Stimulated activated CD4-positive, alpha-beta T cell treated with anti-CD3 and anti-CD28 coated beads, TNF-alpha, amount 100 ng/mL, for 24 hours (primary cell): ENCODE results near the gene PDZD2.
"Not testable (repeated sequence)": the region's sequence is repeated elsewhere in the genome, so short reads cannot be mapped to it uniquely, and the experiment has no call there.

ENCODE experiments used
- DNase-seq, 3 experiments: peaks; one replicate each; pipeline ENCODE4 v3.0.0-alpha.2; 2020; ENCODE audit warnings: low read depth in 3 of 3

Gene PDZD2

DNA sequence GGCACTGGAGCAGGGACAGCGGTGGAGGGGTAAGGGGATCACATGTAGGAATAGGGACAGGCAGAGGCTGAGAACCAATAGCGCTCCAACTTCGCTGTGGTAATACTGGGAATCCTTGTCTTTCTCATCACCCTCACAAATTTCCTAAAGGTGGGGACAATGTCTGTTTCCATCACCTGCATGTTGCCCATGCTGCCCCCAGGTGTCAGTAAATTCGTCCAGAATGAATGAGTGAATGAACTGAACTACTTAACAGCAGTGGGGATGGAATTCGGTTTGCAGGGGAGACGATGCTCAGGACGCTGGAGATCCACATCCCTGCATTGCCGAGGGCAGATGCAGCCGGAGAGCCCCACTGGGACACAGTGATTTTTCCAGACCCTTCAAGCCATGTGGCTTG lies 129.9 kb downstream of the PDZD2 start:
- DNase-seq: no peak

DNA sequence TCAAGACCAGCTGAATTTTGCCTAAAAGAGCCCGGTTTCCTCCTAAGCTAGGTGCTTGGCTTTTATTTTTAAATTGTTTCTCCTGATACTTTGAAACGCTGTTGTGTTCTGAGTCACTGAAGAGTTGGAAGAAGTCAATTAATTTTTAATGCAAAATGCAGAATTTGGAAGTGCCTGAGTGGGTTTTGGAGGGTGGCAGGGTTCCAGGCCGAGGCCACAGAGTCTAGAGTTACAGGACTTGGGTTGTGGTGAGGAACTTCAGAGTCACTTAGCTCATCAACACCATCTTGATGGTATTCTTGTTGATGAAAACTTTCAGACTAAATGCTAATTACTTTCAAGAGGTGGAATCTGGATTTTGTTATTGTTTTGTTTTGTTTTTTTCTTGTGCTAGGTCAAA lies 130.6 kb downstream of the PDZD2 start:
- no peak for DNase-seq

DNA sequence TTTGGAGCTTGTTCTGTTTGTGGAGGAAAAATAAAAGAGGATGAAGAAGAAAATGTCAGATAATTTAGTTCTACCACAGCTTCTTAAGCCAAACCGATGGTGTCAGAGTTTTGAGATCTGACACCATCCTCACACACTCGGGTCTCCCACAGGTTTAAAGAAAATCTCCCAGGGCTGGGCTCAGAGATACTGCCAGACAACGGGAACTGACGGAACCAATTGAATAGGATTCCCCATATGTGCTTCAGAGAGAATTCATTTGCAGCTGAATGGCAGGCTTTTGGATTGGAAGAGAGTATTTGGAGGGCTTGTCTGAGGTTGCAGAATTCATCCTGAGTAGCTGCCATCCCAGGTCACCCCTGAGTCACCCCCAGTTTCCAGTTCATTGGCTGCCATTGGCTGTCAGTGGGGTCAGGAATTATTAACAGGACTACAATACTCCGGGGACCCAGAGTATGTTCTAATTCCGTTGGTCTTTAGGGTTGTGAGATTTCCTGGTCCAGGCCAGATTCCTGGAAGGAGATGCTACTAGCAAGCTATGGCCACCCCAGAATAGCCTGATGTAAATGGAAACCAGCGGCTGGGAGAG lies 131.3 kb downstream of the PDZD2 start:
- DNase-seq: no peak

DNA sequence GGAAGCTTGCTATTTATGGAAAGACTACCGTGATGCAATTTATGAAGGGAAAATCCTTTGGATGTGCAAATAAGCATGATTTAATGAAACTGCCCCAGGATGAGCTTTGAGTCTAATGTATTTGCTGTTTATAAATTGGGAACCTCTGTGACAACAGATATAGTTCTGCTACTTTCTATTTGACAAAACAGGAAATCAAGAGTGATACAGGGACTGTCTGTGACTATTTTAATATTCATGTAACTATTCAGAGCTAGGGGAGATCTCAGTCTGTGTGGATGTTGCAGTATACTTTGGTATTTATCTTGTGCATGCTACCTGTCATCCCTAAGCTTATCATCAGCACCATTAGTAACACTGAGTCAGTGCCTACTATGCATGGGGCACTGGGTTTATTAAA lies 132.1 kb downstream of the PDZD2 start:
- no peak for DNase-seq

DNA sequence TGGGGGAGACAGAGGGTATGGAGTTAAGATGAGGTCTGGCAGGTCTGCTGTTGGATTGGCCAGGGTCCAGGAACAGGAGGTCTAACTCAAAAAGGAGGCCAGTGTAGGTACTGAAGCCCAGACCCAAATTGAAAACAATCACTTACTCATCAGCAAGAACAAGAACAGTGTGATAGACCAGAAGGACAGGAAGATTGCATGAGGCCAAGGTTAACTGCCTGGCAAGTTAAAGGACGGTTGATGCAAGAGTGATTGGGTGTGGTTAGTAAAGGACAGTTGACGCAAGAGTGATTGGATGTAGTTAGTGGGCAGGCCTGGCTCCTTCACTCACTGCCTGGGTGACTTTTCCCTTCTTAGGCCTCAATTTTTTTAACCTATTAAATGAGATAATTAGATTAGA lies 132.6 kb downstream of the PDZD2 start:
- DNase-seq: no peak

DNA sequence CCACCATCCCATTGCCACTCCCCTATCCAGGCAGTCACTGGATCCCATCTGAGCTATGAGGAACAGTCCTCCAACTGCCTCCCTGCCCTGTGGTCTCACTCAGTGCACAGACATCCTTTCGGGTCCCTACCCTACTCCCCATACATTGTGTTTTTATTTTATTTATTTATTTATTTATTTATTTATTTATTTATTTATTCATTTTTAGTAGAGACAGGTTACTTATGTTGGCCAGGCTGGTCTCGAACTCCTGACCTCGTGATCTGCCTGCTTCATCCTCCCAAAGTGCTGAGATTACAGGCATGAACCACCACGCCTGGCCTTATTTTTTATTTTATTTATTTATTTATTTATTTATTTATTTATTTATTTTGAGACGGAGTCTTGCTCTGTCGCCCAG lies 137.4 kb downstream of the PDZD2 start:
- not testable (repeated sequence) for DNase-seq

DNA sequence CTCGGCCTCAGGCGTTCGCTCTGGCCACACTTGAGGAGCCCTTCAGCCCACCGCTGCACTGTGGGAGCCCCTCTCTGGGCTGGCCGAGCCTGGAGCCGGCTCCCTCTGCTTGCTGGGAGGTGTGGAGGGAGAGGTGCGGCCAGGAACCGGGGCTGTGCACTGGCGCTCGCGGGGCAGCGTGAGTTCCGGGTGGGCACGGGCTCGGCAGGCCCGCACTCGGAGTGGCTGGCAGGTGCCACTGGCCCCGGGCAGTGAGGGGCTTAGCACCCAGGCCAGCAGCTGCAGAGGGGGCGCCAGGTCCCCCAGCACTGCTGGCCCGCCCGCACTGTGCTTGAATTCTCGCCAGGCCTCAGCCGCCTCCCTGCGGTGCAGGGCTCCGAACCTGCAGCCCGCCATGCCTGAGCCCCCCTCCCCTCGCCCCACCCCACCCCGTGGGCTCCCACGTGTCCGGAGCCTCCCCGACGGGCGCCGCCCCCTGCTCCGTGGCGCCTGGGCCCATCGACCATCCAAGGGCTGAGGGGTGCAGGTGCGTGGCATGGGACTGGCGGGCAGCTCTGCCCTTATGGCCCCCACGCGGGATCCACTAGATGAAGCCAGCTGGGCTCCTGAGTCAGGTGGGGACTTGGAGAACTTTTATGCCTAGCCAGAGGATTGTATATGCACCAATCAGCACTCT lies 138.2 kb downstream of the PDZD2 start:
- DNase-seq: no peak

DNA sequence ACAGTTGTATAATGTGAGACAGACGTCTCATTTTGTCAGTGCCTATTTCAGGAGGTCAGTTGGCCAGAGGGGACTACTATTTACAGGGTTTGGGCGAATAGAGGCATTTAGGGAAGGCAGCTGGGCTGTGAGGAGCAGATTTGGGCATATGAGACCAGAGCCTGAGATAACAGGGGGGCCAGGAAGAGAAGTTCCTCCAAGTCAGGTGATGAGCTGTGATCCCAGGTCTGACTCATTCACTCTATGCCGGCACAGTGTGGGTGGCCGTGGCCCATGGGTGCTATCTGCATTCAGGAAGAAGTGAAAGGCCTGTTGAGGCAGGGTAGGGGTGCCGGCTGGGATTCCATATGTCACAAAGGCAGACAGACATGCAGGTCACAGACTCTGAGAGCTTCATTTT lies 142.8 kb downstream of the PDZD2 start:
- no peak for DNase-seq

DNA sequence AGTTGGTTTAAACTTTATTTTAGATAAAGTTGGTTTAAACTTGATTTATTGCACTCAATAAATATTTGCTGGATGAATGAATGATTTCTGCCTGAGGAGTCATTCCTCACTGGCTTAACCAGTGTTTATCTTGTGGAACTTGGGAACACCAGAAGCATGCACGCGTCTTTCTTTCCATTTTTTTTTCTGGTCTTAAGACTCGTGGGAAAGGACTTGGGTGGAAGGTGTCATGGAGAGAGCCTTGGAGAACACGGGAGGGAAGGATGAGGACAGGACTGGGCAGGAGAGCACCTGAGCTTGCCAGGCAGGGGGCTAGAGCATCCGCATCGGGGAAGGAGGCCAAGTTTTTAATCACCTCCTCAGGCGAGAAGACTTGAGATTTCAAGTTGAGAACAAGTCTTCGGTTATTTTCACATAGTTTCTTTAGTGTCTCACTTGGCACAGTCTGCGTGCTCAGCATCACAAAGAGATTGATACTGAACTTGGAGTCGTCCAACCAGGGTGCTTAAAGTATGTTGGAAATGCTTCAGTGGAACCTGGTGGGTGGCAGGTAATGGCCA lies 144.2 kb downstream of the PDZD2 start:
- DNase-seq: no peak

DNA sequence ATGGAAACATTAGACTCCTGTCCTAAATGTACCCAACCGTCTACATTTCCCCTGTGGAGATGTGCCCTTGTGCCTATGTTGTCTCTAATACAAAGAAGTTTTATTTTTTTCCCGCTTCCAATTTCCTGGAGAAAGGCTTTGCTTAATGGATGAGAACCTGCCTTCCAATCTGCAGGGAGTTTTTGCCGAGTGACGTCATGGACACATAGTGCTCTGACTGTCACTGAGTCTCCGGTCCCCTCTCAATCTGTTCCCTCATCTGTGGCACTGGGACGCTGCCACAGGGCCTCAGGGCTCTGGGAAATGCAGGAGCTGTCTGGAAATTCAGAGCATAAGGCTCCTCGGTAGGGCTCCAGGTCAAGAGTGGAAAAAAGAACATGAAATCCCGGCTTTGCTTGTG lies 144.8 kb downstream of the PDZD2 start:
- no peak for DNase-seq

DNA sequence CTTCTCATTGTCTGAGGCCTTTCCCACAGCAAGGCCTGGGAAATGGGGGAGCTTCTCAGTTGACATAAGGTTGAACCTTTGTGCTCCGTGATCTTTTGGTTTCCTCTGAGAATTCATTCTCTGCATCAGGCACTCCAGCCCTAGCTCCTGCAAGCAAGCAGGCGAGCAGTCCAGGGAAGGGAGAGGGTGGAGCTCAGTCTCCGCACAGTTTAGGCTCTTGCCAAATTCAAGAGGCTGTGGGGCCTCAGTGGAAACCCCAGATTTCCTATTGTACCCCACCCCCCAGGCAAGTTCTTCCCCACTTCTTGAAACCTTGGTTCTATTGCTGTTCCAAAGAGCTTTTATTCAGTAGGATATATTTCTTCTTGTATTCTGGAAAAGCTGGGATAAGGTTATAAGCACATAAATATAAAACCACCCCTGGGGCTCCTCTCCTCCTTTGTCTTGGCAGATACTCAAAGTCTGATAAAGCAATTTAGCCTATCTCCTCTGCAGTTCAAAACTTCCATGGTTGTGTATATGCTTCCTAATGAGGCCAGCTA lies 147.2 kb downstream of the PDZD2 start:
- DNase-seq: no peak

DNA sequence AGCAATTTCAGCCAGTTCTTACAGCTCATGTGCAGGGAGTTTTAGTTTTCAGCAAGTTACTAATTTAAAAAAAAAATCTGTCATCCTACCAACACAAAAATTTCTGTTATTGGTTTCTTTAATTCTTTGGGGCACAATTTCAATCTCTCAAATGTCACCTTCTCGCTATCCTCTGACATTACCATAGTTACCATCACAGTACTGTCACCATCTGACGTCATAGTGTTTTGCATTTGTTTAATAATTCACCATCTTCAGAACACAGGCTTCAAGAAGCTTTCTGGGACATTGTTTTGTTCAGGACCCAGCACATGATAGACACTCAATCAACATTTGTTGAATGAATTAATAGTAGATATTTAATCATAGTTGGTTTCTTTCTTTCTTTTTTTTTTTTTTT lies 155.1 kb downstream of the PDZD2 start:
- DNase-seq: no peak

DNA sequence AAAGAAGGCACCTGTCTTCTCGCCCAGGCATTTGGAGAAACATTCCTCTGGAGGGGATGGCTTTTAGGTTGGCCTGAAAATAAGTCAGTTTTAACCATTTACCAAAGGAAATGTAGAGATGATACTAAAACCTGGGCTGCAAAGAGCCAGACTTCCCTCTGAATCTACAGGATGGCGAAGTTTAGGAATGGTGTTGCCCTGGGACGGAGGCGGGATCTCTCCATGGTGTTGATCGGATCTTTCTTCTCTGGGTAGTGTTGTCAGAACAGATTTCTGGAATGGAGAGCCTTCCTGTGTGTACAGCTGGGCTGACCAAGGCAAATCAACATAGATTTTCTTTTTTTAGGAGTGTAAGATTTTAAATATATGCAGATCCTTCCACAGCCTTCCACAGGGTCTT lies 159.2 kb downstream of the PDZD2 start:
- DNase-seq: no peak

DNA sequence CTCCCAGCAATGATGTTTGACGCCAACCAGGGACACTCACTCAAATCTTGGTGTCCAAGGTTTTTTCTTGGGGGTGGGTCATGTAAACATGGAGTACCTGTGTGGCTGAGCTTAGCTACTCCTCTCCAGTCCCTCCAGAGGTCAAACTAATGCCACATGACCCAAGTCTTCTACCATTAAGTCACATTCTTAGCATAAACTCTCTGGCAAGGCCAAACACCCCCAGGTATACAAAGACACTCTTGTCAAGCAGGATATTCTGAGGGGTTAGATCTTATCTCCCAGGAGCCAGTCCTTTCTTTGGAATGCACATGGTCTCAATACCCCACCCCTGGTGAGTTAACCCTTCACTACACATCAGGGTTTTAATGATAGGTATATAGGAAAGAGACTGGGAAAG lies 161.4 kb downstream of the PDZD2 start:
- no peak for DNase-seq

DNA sequence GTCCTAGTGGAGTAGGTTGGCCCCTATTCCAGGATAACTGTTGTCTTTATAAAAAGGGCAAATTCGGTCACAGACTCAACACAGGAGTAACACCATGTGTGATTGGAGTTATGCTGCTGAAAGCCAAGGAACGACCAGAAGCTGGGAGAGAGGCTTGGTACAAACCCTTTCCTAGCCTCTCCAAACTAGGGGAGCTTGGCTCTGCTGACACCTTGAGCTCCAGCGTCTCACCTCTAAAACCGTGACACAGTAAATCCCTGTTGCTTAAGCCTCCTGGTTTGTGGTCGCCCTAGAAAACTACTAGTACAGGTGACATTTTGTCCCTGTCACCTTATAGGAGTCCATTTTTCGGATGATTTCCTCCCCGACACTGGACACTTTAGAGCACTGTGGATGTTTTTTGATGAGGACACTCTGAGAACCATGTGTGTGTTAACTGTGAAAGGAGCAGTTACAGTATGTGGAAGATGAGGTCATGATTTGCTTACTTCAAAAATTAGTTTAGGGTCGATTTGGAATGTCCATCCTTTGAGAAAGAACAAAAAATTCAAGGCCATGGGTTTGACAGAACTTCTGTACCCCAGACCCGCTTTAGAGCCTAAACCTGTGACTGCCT lies 167.0 kb downstream of the PDZD2 start:
- DNase-seq: no peak

DNA sequence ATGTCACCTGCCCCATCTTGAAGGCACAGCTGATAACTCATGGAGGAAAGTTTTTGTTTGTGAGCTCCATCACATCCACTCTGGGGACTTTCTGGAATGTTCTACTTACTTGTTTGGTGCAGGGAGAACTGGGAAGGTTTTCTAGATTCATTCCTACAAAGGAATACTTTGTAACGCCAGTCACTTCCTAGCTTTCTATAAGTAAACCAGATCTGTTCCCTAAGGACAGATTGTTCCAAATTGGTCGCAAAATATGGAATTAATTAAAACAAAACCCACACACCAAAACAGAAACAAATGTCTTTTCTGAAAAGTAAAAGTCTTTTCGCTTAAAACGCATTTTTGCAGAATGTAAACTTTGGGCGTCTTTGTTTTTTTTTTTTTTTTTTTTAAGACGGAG lies 167.6 kb downstream of the PDZD2 start:
- DNase-seq: no peak

DNA sequence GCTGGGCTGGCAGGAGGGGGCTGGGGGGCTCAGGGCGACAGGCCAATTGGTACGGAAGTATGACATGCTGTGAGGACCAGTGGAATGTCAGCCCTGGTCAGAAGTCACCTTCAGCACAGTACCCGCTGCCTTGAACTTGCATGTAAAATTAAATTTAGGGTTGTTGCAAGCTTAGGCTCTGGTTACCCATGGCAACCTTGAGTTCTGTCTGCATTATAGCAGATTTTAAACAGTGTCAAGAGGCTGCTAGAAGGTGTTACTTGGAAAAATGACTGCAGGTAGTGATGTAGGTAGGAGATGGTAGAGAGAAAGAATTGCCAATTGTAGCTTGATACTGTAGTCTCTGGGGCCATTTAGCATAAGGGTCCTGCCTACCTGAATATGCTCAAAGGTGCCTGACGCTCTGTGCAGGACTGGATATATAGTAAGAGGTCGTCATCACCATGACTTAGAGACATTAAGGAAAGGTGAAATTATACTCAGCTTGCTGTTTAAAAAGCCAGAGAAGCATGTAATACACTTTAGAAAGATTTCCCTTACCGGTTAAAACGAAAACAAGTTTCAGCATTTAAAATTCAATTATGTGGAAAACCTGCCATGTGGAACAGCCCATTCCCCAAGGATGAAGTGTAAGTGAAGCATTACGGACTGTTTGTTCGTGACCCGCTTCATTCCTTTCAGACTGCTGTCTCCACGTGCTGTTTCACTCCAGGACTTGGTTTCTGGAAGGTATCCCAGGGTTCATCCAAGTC lies 169.0 kb downstream of the PDZD2 start:
- DNase-seq: no peak

DNA sequence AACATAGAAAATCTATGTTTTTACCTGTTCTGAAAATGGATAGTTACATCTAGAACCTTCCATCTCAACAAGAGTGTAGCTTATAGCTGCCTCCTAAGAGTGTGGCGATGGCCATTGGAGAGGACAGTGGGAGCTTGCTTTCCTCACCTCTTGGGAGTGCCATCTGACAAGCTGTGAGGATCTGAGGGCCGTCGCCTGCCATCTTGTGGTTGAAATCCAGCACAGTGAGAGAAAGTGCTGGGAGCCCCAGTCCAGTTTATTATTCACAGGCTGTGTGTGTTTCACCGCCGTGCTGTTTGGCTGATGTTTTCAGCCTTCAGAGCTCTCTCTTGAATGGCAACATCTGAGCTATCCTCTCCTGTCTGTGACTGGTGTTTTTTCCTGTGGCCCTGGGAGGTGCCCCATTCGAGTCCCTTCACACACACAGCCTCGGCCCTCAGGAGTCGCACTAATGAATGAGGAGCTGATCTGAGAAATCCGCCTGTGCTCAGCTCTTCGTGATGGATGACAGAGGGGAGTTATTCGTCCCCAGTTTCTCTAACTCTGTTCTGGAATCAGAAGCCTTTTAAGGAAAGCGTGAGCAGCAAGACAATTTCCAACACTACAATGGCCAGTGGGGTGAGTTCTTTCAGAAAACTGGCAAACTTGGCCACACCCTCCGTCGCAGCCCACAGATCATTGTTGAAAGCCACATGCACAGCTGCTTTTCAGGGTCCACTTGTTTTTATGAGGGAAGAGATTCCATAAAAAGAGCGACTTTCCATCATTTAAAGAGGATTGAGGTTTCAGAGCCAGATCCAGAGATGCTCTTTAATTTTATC lies 170.3 kb downstream of the PDZD2 start:
- DNase-seq: peak in 2 of 3 experiments; percentile 2 to 9

DNA sequence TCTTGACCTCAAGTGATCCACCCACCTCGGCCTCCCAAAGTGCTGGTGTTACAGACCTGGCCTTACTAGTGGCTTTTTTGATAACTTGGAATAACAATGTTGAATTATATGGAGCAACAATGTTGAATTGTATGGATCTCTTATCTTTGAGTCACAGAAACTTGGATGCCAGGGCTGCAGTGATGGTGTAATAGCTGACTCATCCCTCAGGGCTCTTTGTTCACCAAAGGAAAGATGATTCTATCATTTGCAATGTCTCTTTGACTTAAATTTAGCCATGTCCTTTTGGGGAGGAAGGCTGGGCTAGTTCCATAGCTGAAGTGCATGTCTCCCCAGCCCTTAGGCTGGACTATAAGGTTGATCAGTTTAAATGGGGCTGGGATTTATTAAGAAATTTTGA lies 172.3 kb downstream of the PDZD2 start:
- no peak for DNase-seq

DNA sequence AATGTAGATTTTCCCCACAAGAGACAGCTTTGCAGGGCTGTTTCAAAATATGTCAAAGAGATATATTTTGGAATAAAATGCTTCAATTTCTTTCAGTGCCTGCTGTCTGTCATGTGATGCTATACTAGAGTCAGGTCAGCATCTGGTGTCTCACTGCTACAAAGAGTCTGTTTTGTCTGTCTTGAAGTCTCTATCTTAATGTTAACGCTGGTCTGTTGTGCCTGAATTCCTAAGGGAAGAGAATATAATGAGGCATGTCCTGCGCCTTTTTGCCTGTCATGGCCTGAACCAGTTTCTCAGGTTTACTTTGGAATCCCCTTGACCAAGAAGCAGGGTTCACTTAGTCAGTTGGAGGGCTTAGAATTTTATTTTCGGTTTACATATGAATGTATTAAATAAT lies 176.4 kb downstream of the PDZD2 start:
- no peak for DNase-seq

DNA sequence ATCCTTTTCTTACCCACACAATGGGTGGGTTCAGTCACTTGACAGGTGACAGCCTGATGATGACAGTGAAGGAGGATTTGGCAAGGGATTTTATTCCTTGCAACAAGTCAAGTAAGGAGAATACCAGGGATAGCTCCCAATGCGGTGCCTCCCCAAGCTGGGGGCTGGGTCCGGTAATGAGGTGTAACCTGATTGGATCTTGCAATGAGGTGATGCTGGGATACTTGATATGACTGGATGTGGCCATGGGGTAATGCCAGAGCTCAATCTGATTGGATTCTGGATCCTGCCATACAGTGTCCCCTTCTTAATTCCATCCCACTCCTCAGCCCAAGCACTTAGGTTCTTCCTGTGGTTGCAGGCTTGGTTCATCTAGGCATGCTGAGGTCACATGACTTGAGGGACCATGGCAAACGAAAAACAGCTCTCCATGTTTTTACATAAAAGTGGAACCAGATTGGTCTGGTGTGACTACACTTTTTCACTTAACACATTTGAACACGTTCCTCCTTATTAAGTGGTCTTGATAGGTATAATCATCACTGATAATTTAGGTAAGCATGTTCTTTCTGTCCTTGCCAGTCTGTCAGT lies 181.1 kb downstream of the PDZD2 start:
- DNase-seq: no peak
